HG03095 (cell line): ENCODE data around the gene C17orf113.
A peak's percentile ranks its signal among the peaks of the same experiment; 100 is the strongest.
"Not testable (repeated sequence)": the region's sequence is repeated elsewhere in the genome, so short reads cannot be mapped to it uniquely, and the experiment has no call there.

Source experiments
- ATAC-seq: cut with Tn5 transposase; IDR thresholded peaks from one replicate; pipeline ENCODE4 v1.9.1; 2021; ENCODE audit warnings: moderate library complexity; ENCODE audit not compliant: unreplicated experiment

C17orf113 gene

DNA sequence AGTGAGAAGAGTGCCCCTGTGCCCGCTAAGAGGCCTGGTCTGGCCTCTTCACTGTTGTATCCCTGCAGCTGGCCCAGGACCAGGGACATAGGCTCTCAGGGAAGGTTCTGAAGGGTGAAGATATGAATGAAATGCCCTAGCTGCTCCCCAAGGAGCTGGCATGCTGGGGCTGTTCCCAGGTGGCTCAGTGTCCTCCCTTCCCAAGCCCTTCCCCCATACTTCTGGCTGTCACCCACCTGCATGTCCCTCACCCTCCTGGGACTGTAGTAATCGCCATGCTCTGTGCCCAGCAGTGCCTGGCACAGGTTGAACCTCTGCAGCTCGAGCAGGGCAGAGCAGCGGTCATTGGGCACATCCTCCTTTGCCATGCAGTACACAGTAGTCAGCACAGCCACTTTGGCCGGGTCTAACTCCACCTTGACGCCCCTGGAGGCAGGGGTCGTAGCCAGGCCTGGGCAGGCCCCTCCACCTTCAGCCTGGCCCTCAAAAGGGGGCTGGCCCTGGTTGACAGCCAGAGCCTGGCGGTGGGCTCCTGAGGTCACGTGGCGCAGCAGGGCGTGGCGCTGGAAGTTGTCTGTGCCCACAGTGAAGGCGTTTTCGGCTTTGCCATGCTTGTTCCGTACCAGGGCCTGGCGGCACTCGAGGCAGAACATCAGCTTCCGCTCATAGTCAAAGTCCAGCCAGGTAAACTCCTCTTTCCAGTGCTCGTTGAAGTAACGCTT lies 7.6 kb downstream of the C17orf113 start:
- ATAC-seq = no peak

DNA sequence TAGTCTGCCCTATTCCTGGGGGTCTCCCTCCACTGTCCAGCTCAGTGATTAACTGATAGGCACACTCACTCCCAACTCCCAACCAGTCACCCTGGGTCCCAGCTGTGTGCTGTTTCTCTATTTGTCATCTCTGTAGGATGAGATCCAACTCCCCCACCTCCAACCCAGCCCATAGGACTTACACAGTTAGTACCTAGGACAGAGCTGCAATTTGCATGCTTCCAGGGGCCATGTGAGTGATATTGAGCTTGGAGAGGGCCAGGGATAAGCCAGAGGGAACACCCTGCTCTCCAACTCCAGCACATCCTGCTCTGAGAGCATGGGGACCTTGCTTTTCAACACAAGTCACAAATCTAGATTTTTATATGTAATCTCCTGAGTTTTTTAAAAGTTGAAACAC lies 8.8 kb downstream of the C17orf113 start:
- ATAC-seq = no peak

- no peak for ATAC-seq
These were observed 9.6 kb downstream of the C17orf113 start for GRCh38 chr17:42040818-42041217.

DNA sequence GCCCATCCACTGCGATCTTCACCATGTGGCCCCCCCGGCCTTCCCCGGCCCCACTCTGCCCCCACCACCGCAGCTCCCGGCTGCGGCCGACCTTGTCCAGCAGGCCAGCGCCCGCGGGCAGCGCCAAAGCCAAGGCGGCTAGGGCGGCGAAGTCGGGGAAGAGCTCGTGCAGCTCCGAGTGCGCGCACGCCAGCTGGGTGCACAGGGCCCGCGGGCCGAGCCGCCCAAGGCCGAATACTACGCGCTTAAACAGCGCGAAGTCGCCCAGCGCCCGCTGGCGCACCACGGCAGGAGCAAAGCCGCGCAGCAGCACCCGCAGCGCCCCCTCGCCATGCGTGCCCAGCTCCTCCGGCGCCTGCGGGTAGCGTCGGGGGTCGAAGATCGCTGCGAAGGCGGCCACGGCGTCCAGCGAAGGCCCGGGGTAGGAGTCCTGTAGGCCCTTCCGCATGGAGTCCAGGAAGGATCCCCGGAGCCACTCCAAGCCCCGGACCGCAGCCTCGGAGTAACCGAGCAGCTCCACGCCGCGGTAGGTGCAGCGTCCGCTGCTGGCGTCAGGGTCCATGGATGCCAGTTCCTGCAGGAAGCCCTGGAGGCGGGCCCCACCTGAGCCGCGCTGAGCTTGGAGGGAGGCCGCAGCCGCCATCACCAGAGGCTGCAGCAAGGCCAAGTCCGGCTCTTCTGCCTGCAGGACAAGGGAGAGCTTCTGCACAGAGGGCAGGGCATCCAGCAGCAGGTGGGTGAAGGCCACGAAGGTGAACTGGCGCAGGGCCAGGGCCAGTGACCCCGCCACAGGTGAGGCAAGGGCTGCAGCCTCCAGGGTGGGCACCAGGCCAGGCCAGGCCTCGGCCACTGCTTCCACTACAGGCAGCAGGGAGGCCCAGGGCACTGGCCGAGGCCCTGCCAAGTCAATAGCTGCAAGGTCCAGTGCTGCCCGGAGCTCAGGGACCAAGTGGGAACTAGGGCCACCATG lies 10.3 kb downstream of the C17orf113 start:
- no peak for ATAC-seq

DNA sequence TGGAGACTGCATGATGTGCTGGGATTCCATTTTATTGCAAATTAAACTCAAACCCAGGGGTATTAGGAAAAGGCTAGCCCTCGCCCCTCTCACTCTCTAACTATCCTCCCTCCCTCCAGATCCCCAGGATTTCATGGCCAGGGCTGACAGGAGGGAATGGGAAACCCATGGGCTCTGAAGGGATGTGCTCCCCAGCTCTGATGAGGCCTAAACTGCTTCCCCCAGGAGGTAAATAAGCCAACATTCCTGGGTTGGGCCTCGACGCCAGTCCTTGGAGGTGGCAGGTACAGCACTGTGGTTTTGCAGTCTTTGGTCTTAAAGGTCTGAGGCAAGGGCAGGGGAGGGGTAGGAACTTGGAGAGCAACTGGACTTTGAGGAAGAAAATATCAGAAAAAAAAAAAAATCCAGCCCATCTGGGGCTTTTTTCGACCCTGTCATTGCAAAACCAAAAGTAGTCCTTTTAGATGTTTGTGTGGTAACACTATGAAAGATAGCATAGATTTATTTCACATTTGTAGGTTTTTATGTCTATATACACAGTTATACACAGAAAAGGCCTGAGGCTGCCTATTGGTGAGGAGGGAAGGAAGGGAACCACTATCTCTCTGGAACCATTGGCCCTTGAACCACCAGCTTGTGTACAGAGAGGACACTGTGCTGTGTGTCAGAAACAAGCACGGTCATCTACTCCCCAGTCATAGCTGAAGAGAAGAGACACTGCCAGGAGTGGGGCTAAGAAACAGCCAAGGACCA lies 12.0 kb downstream of the C17orf113 start:
- ATAC-seq = no peak

DNA sequence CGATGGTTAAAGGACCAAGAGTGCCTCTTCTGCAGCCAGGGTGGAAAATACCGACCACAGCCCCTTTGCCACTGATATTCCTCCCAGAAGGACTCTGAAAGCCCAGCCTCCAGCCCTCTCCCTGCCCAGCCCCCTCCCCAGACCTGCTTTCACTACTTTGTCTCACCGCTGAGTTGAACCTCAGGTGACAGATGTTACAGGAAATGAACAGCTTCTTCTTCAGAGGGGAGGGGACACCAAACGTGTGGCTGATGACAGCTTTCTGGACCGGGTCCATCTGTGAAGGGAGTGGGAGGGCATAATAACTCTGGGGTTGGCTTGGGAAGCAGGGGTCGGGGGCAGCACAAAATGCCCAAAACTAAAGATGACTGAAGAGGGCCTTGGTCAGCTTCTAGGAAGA lies 16.3 kb downstream of the C17orf113 start:
- ATAC-seq = no peak

DNA sequence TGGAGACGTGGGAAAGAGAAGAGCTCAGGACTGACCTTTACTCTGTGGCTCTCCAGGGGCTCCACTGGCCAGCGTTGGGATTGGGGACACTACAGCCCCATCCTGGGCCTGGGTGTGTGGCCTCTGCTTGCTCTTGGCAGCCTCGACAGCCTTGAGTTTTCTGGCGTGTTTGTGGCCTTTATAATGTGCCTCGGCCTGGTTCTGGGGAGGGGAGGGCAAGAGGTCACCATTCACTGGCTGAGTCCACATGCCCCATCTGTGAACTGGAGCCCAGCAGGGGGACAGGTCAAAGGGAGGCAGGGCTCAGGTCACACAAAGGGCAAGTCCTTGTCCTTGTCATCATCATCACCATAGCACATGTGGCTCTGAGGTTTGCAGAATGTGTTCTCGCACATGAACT lies 18.8 kb downstream of the C17orf113 start:
- no peak for ATAC-seq

DNA sequence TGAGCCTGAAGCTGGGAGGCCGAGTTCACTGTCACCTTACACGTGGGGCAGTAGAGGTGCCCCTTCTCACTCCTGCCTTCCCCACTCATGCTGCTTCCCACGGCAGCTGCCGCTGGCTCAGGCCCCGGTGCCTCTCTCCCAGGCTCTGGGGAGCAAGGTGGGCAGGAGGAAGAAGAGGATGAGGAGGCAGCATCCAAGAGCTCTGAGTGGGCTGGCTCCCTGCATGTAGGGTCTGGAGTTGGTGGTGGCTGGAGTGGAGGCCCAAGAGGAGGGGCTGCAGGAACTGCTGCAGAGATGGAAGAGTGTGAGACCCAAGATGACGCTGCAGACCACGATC lies 21.6 kb downstream of the C17orf113 start:
- no peak for ATAC-seq

GRCh38 chr17:42027961-42028790 lies 22.2 kb downstream of the C17orf113 start:
- no peak for ATAC-seq

DNA sequence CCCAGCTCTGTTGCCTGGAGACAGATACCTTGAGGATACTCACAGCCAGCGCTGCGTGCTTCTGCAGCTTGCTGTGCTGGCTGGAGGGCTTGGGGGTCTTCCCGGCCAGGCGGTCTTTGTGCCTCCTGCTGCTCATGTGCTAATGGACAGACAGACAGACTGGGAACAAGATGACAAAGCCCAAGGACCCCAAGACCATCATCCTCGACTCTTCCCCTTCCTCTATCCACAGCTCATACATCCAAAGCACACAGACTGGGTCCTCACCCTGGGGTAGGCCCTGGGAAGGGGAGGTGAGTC lies 22.9 kb downstream of the C17orf113 start:
- ATAC-seq = no peak

- no peak for ATAC-seq
These were observed 23.4 kb downstream of the C17orf113 start for GRCh38 chr17:42026857-42027589.

DNA sequence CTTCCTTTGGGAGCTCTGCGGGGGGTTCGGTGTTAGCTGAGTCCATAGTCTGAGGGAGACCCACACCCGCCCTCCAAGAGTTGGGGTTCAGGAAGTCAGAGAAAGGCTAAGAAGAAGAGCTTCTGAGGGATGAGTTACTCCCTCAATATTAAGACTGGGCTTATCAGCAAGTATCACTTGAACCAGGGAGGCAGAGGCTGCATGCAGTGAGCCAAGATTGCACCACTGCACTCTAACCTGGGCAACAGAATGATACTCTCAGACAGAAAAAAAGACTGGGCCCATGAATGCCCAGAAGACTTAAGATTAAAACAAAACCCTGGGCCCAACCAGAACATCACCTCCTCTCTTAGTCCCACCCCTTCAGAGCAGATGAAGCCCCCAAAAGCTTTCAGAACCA lies 24.5 kb downstream of the C17orf113 start:
- no peak for ATAC-seq

DNA sequence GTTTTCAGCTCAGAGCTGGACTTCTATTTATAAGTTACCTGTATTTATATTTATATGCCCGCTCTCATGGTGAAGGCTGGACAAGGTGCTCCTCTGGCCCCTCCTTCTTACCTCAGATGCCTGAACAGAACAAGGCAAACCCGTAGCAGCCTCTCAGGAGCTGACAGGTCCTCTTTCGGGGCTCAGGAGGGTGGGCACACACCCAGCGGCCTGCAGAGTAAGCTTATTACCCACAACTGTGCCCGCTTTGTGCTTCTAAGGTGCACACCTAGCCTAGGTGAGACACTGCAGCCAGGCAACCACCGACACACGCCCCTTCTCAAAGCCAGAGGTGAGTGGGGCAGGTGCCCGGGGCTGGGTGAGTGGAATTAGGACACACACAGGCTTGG lies 25.2 kb downstream of the C17orf113 start:
- ATAC-seq = no peak

- no peak for ATAC-seq
These were observed 26.7 kb downstream of the C17orf113 start for GRCh38 chr17:42023524-42024349.

GRCh38 chr17:42020845-42021244 lies 29.6 kb downstream of the C17orf113 start:
- not testable (repeated sequence) for ATAC-seq

- ATAC-seq = peak; percentile 49
These were observed 30.6 kb downstream of the C17orf113 start, which contains the start of gene NKIRAS2 for GRCh38 chr17:42019509-42020404. Gene NKIRAS2, plus strand, starts transcription at chr17:42020090. Its CDS starts 1,488 bp downstream, at chr17:42021578.

- ATAC-seq = no peak
These were observed 31.4 kb downstream of the C17orf113 start for GRCh38 chr17:42018988-42019387.

GRCh38 chr17:42018339-42018738 lies 32.1 kb downstream of the C17orf113 start:
- no peak for ATAC-seq
